ENCODE results near the gene KIAA1755.
"Not testable (repeated sequence)": the region's sequence is repeated elsewhere in the genome, so short reads cannot be mapped to it uniquely, and the experiment has no call there.

The KIAA1755 gene

GRCh38 chr20:38260025-38260377 is 534 bp downstream of the KIAA1755 start:
- POLR2A ChIA-PET (ENCODE audit: low non-redundant PET), result no interaction called here
- no peak for DNase-seq (ENCODE audit: low spot score)
- H3K27ac ChIP-seq, result no peak overlapping the region
- TF ChIP-seq, protein P1, sequence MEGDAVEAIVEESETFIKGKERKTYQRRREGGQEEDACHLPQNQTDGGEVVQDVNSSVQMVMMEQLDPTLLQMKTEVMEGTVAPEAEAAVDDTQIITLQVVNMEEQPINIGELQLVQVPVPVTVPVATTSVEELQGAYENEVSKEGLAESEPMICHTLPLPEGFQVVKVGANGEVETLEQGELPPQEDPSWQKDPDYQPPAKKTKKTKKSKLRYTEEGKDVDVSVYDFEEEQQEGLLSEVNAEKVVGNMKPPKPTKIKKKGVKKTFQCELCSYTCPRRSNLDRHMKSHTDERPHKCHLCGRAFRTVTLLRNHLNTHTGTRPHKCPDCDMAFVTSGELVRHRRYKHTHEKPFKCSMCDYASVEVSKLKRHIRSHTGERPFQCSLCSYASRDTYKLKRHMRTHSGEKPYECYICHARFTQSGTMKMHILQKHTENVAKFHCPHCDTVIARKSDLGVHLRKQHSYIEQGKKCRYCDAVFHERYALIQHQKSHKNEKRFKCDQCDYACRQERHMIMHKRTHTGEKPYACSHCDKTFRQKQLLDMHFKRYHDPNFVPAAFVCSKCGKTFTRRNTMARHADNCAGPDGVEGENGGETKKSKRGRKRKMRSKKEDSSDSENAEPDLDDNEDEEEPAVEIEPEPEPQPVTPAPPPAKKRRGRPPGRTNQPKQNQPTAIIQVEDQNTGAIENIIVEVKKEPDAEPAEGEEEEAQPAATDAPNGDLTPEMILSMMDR (conservative IDR thresholded peaks at IDR 0.05; ENCODE audit: low read depth), result no peak
- CTCF ChIA-PET, result interaction anchor here (0.8 to 1.1 kb wide), 2 partner anchors 39 to 146 kb away, joined by 4 read pairs; no protein-coding TSS in a partner anchor

GRCh38 chr20:38258545-38259215 is 1.9 kb downstream of the KIAA1755 start:
- no peak overlapping the region for H3K27ac ChIP-seq
- ChIA-PET CTCF (interaction anchor here (0.5 to 1.1 kb wide), 2 partner anchors 38 to 543 kb away, joined by 4 read pairs; no protein-coding TSS in a partner anchor), POLR2A (ENCODE audit: low non-redundant PET) (no interaction called here)
- no peak for DNase-seq (ENCODE audit: low spot score)
- TF ChIP-seq, protein P1 (conservative IDR thresholded peaks at IDR 0.05; ENCODE audit: low read depth), result no peak

GRCh38 chr20:38256966-38257365 is 3.6 kb downstream of the KIAA1755 start:
- no peak overlapping the region for H3K27ac ChIP-seq
- ChIA-PET POLR2A (ENCODE audit: low non-redundant PET) (no interaction called here), CTCF (no interaction called here)
- DNase-seq (ENCODE audit: low spot score), result no peak
- TF ChIP-seq, protein P1 (conservative IDR thresholded peaks at IDR 0.05; ENCODE audit: low read depth), result no peak

DNA sequence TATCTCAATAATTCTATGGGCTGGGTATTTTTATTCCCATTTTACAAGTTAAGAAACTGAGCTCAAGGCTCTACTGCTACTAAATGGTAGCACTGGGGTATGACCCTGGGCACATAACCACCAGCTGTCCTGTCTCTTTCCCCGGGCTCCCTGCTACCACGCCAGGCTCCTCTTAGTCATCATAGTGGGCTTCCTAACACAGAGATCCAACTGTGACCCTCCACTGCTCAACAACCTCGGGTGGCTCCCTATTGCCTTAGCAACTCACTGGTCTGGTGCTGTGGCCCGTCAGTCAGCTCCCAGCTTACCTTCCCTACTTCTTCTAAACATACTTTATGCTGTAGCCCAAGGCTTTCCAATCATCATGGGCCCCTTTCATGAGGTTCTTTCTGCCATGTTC is 4.5 kb downstream of the KIAA1755 start:
- TF ChIP-seq, protein P1 (conservative IDR thresholded peaks at IDR 0.05; ENCODE audit: low read depth), result no peak
- ChIA-PET CTCF (no interaction called here), POLR2A (ENCODE audit: low non-redundant PET) (no interaction called here)
- no peak overlapping the region for H3K27ac ChIP-seq
- DNase-seq (ENCODE audit: low spot score), result no peak

GRCh38 chr20:38255393-38255792 is 5.1 kb downstream of the KIAA1755 start:
- no peak for DNase-seq (ENCODE audit: low spot score)
- ChIA-PET POLR2A (ENCODE audit: low non-redundant PET) (no interaction called here), CTCF (no interaction called here)
- TF ChIP-seq, protein P1 (conservative IDR thresholded peaks at IDR 0.05; ENCODE audit: low read depth), result no peak
- no peak overlapping the region for H3K27ac ChIP-seq

DNA sequence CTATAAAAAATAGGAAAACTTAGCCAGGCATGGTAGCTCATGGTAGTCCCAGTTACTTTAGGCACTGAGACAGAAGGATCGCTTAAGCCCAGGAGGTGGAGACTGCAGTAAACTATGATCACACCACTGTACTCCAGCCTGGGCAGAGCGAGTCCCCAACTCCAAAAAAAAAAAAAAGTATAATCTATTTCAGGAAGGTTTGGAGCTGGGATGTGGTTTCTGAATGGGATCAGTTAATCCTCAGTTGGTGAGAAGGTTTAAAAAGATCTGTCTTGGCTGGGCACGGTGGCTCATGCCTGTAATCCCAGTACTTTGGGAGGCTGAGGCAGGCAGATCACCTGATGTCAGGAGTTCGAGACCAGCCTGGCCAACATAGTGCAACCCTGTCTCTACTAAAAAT is 5.9 kb downstream of the KIAA1755 start:
- POLR2A ChIA-PET (ENCODE audit: low non-redundant PET); DNase-seq (ENCODE audit: low spot score); H3K27ac ChIP-seq: not testable (repeated sequence)
- CTCF ChIA-PET, result interaction anchor here (0.8 to 1.2 kb wide), 2 partner anchors 9 to 67 kb away, joined by 4 read pairs; no protein-coding TSS in a partner anchor

DNA sequence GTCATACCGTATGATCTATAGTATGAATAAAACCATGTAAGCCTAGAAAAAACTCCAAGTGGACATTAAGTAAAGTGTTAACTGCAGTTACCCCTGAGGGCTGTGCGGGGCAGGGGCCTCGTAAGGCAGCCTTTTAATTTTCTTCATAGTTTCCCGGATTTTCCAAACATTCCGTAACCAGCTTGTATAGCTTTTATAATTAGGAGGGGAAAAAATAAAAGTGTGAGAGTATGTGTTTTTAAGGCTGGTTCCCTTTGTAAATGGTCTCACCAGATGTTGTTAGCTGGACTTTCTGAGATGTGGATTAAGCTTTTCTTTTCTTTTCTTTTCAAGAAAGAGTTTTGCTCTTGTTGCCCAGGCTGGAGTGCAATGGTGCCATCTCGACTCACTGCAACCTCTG is 7.0 kb downstream of the KIAA1755 start:
- H3K27ac ChIP-seq, result no peak overlapping the region
- TF ChIP-seq, protein P1 (conservative IDR thresholded peaks at IDR 0.05; ENCODE audit: low read depth), result no peak
- CTCF ChIA-PET, result interaction anchor here (0.6 to 0.9 kb wide), 2 partner anchors 152 to 689 kb away, joined by 3 to 4 read pairs; no protein-coding TSS in a partner anchor
- POLR2A ChIA-PET (ENCODE audit: low non-redundant PET), result no interaction called here
- no peak for DNase-seq (ENCODE audit: low spot score)

Measured in RWPE1 (cell line).